NCI-H2171 treated with DMSO at 0.1 percent for 48 hours (cell line): ENCODE results near the gene OR1L1.

Experiments
- DNase-seq: peaks from one replicate; lab custom pipeline; 2025; lab: John Stamatoyannopoulos, UW

Gene OR1L1, protein sequence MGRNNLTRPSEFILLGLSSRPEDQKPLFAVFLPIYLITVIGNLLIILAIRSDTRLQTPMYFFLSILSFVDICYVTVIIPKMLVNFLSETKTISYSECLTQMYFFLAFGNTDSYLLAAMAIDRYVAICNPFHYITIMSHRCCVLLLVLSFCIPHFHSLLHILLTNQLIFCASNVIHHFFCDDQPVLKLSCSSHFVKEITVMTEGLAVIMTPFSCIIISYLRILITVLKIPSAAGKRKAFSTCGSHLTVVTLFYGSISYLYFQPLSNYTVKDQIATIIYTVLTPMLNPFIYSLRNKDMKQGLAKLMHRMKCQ

DNA sequence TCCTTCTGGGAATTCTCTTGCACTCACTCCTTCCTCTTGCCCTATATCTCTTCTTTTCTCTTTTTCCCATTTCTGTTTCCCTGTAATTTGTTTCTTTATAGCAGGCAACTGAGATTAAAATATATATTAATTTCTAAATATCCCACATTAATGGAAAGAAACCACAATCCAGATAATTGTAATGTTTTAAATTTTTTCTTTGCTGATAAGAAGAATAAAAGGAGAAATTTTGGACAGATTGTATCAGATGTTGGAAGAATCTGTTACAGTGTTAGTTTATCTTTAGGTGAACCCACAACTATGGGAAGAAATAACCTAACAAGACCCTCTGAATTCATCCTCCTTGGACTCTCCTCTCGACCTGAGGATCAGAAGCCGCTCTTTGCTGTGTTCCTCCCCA, at the start of gene OR1L1:
OR1L1 (plus strand) TSS at position 301 of the 400 bp plus-strand sequence; CDS start at position 301, 0 bp downstream.
- no peak for DNase-seq

DNA sequence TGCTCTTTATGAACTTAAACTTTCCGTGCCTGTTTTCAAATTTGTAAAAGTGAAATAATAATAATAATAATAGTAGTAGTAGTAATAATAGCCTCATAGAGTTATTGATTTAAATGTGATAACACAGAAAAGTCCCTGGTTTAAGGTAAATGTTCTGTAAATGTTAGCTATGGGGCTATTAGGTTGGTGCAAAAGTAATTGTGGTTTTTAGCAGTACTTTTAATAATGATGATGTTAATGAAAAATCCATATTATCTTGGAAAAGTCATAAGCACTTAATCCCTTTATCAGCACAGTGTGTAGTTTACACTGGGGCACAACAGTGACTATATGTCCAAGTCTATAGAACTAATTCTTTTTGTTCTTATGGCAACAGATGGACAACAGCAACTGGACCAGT, 47.2 kb upstream of the OR1L1 start, which contains the start of gene OR1Q1:
OR1Q1 (plus strand) TSS at position 377 of the 400 bp plus-strand sequence; CDS start at position 377, 0 bp downstream.
- DNase-seq: no peak

DNA sequence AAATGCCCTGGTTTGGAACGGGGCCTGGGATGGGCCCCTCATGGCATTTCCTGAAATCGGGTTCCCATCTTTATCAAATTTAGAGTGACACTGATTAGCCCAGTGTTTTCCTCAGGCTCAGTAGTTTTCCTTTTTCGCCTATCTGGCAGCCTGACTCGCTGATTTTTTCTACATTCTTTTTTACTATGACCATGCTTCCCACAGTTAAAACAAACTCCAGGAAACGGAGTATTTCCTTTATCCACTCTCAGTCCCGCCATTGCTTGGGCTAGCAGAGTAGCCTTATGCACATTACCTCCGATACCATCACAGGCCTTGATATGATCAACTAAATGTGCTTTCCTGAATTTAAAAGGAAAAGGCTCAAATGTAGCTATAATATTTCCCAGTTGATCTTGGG, 41.5 kb upstream of the OR1L1 start:
- DNase-seq: no peak

DNA sequence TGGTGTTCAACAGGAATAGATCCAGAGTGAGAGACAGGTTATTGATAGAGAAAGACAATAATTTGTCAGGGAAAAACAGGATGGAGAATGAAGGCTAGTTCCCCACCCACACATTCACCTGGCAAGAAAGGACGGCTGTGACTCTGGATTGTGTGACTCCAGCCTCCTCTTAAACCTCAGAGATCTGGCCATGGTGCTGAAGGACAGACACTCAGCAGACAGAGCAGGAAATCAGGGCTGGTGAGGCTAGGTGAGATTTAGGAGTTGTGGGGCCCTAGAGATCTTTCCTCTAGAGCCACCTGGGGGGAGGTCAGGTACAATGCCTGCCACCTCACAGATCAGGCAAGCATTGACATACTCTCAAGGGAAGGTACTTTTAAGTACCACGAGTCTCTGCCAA, 19.3 kb upstream of the OR1L1 start:
- no peak for DNase-seq

DNA sequence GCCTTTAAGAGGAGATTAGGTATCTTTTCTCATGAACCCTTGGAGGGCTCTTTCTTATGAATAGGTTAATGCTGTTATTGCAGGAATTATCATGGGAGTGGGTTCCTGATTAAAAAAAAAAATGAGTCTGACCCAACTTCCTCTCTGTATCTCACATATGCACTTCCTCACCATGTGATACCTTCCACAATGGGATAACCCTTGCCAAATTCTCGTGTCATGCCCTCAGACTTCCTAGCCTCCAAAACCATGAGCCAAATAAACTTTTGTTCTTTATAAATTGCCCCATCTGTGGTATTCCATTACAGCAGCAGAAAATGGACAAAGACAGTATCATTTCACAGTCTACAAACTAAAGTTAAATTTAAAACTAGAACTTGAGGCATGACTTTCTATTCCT, 5.1 kb upstream of the OR1L1 start:
- no peak for DNase-seq

DNA sequence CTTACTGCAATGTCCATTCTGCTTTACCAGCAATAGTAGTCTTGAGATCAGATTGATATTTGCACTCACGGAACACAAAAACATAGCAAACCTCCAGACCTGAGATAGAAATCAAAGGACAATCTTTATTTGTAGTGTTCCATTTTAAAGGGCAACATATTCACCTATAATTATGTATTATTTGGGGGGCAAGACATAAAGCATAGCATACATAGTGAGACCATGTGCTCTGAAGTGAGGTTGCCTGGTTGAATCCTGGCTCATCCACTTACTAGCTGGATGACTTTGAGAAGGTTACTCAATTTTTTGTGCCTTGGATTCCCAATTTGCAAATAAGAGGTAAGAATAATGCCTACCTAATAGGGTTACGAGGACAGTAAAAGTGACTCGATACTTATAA, 4.0 kb upstream of the OR1L1 start, which contains the start of gene OR1B1:
OR1B1 (minus strand) TSS at position 101 of the 400 bp plus-strand sequence.
- no peak for DNase-seq

DNA sequence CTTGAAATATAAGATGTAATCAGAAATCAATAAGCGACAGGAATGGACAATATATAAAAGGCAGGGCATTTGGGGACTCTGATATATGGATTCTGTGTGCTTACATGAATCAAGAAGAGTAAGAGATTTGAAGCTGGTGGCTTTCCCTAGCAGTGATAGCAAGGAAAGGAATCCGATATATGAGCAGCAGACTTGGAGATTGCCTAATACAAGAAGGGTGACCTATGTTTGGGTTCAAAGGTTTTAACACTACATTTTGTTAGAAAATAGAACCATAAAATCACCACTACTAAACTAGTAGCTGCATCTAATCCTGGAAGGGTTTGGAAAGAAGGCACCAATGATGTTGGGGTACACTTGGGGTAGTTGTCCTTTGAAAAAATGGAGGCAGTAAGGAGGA, 11.0 kb downstream of the OR1L1 start:
- no peak for DNase-seq

DNA sequence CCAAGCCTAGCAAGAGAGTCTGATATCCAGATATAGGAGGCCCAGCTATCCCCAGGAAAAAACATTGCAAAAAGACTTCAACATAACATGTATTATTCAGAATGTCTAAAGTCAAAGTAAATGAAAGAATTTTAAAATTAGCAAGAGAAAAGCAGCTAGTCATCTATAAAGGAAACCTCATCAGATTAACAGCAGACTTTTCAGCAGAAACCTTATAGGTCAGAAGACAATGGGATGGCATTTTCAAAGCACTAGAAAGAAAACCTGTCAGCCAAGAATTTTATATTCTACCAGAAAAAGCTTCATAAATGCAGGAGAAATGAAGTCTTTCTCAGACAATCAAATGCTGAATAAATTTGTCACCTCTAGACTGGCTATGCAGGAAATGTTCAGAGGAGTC, 23.3 kb downstream of the OR1L1 start:
- DNase-seq: no peak

DNA sequence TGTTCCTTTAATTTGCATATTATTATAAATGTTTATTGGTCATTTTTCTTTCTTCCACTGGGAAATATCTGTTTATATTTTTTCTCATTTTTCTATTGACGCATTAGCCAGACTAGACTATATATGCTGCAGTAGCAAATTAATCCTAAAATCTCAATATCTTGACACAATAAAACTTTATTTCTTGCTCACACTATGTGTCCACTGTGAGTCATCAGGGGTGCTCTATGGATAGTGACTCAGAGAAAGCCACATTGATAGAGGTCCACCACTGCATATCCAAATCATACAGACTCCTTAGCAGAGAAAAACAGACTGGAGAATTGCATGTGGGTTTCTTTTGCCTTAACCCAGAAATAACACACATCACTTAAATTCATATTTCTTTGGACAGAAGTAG, 34.2 kb downstream of the OR1L1 start:
- DNase-seq: no peak
